Glutamatergic neuron (in vitro differentiated cells): ENCODE measurements around the gene CHST13. TPM values are rescaled to one million over a fixed set of nuclear protein-coding genes. Genes with fewer than 3 reads are reported as not detected.
A peak's percentile ranks its signal among the peaks of the same experiment; 100 is the strongest.

Experiments
- DNase-seq: peaks from one replicate; pipeline ENCODE4 v3.0.0; 2022
- H3K27ac Mint-ChIP-seq: one replicate; pipeline ENCODE4 v1.8.0; 2020; ENCODE audit warnings: mild to moderate bottlenecking, mixed read lengths, inconsistent platforms; ENCODE audit not compliant: unreplicated experiment
- H3K27me3 Mint-ChIP-seq: one replicate; pipeline ENCODE4 v1.8.0; 2020; ENCODE audit warnings: mild to moderate bottlenecking, moderate library complexity, mixed read lengths, inconsistent platforms; ENCODE audit not compliant: unreplicated experiment
- H3K36me3 Mint-ChIP-seq: one replicate; pipeline ENCODE4 v1.8.0; 2020; ENCODE audit warnings: mild to moderate bottlenecking, mixed read lengths, inconsistent platforms; ENCODE audit not compliant: unreplicated experiment
- H3K4me1 Mint-ChIP-seq: one replicate; pipeline ENCODE4 v1.8.0; 2020; ENCODE audit warnings: mild to moderate bottlenecking, low read depth, mixed read lengths, inconsistent platforms; ENCODE audit not compliant: unreplicated experiment
- H3K4me3 Mint-ChIP-seq: one replicate; pipeline ENCODE4 v1.8.0; 2020; ENCODE audit warnings: mild to moderate bottlenecking, mixed read lengths, inconsistent platforms; ENCODE audit not compliant: unreplicated experiment
- H3K9me3 Mint-ChIP-seq: one replicate; pipeline ENCODE4 v1.8.0; 2020; ENCODE audit warnings: mild to moderate bottlenecking, moderate library complexity, mixed read lengths, inconsistent platforms; ENCODE audit not compliant: unreplicated experiment
- total RNA-seq: library from RNA; stranded (reverse); fragmentation: NEBNext Ultra II Directional; extraction: Animal tissue kit (Norgen Biotek cat#: 25700); gene quantifications from one replicate; pipeline ENCODE4 v1.2.1, GENCODE V29; 2021; ENCODE audit not compliant: unreplicated experiment
- TF ChIP-seq, protein P1 (sequence below): fragments of 200-600 bp; sonication (generic); IDR thresholded peaks from one replicate; pipeline ENCODE4 v1.5.0; 2021; ENCODE audit not compliant: partially characterized antibody, unreplicated experiment

Gene CHST13
- total RNA-seq, 1 donor from 2014 or later: not detected

DNA sequence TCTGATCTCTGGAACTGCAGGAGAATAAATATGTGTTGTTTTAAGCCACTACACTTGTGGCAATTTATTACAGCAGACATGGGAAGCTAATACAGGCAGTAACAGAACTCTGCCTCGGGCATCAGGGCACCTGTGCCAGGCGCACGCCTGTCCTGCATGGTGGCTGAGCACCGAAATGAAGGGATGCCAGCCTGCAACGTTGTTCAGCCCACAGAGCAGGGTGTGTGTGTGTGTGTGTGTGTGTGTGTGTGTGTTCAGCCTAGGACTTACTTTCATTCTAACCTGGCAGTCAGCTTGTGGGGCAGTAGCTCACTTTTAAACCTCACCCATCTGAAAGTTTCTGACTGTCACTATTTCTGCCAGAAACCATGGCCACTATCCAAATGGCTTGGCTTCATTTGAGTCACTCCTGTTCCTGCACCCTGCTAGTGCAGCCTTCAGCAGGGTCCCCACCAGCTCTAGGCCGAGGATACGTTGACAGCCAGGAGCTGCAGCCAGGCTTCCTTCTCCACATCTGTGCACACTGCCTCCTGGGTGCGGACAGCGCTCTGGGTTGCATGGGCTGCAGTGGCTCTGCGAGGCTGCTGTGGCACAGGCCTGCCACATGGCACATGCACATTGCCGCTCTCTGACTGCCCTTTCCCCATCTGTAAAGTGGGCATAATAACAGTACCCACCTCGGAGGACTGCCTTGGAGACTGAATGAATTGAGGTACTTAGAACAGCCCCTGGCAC is 10.9 kb upstream of the CHST13 start:
- Mint-ChIP-seq H3K4me3 (no peak overlapping the region), H3K36me3 (no peaks in the 10 kb centered on the region), H3K27me3 (peaks cover 7% of the 10 kb centered on the region), H3K27ac (no peak overlapping the region), H3K9me3 (peaks cover 5% of the 10 kb centered on the region), H3K4me1 (peaks cover 3% of the 10 kb centered on the region)
- TF ChIP-seq, protein P1, sequence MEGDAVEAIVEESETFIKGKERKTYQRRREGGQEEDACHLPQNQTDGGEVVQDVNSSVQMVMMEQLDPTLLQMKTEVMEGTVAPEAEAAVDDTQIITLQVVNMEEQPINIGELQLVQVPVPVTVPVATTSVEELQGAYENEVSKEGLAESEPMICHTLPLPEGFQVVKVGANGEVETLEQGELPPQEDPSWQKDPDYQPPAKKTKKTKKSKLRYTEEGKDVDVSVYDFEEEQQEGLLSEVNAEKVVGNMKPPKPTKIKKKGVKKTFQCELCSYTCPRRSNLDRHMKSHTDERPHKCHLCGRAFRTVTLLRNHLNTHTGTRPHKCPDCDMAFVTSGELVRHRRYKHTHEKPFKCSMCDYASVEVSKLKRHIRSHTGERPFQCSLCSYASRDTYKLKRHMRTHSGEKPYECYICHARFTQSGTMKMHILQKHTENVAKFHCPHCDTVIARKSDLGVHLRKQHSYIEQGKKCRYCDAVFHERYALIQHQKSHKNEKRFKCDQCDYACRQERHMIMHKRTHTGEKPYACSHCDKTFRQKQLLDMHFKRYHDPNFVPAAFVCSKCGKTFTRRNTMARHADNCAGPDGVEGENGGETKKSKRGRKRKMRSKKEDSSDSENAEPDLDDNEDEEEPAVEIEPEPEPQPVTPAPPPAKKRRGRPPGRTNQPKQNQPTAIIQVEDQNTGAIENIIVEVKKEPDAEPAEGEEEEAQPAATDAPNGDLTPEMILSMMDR: no peak
- peak; percentile 12 for DNase-seq

DNA sequence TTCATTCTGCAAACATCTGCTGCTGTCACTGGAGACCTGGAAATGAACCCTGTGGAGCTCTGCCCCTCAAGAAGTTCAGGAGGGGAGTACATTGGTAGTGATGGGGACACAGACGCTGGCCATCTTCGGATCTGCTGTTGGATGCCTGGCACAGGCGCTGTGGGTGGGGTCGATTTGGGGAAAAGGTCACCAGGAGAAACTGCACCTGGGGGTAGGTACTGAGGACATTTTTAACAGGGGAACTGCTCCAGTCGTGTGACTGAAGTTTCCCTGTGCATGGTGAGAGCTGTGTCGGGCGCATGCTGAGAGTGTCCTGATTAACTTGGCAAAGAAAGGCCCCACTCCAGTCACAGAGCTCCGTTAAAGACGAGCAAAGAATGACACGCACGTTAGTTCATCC is 9.8 kb upstream of the CHST13 start:
- Mint-ChIP-seq H3K27me3 (peaks cover 7% of the 10 kb centered on the region), H3K36me3 (no peaks in the 10 kb centered on the region), H3K4me3 (no peak overlapping the region), H3K9me3 (peaks cover 4% of the 10 kb centered on the region), H3K4me1 (peaks cover 3% of the 10 kb centered on the region), H3K27ac (no peak overlapping the region)
- TF ChIP-seq, protein P1: no peak
- DNase-seq: peak; percentile 4

DNA sequence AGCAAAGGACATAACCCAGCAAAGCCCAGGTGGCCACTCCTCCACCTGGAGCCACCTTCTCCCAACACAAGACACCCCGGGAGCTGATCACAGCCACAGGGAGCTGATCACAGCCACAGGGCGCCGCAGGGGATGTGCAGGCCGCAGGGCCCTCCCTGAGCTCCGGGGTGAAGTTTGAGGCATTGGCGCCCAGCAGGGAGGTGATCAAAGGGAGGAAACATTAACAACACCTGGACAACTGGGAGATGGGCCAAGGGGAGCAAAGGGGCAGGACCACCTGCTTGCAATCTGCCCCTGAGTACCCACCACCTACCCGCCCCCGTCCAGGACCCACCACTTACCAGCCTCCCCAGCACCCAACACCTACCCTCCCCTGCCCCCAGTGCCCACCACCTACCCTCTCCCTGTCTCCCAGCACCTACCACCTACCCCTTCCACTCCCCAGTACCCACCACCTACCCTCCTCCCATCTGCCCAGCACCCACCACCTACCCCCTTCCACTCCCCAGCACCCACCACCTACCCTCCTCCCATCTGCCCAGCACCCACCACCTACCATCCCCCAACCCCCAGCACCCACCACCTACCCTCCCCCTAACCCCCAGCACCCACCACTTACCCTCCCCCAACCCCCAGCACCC is 8.8 kb upstream of the CHST13 start:
- peak; percentile 20 for DNase-seq
- H3K9me3 Mint-ChIP-seq: peaks cover 4% of the 10 kb centered on the region

DNA sequence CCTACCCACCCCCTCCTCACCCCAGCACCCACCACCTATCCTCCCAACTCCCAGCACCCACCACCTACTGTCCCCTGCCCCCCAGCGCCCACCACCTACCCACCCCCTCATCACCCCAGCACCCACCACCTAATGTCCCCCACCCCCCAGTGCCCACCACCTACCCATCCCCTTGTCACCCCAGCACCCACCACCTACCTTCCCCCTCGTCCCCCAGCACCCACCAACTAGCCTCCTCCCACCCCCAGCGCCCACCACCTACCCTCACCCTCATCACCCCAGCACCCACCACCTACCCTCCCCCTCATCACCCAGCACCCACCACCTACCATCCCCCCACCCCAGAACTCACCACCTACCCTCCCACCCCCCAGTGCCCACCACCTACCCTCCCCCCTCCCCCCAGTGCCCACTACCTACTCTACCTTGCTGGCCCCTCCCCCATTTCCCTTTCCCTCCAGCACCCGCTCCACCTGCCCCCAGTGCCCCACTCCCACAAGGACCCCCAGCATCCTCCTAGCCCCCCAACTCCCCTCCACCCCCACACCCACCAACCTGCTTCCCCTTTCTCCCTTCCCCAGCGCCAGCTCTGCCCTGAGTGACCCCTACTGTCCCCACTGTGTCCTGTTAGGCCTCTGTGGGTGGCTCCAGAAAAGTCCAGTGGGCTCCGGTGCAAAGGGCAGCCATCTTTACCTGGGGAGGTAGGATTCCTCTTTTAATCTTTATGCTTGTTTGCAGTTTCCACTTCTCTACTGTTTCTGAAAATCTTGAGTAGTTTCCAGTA is 7.6 kb upstream of the CHST13 start:
- Mint-ChIP-seq H3K27ac (no peak overlapping the region), H3K27me3 (peaks cover 7% of the 10 kb centered on the region), H3K4me3 (no peak overlapping the region), H3K9me3 (peaks cover 4% of the 10 kb centered on the region), H3K4me1 (peaks cover 4% of the 10 kb centered on the region), H3K36me3 (no peaks in the 10 kb centered on the region)
- TF ChIP-seq, protein P1: no peak
- DNase-seq: peak; percentile 12

More for the DNA sequence above, 8.8 kb upstream of the CHST13 start:
- Mint-ChIP-seq H3K27me3 (peaks cover 7% of the 10 kb centered on the region), H3K27ac (no peak overlapping the region), H3K4me1 (peaks cover 3% of the 10 kb centered on the region), H3K36me3 (no peaks in the 10 kb centered on the region), H3K4me3 (no peak overlapping the region)
- TF ChIP-seq, protein P1: no peak
